Tongue (tissue), 2 donors: ENCODE measurements around the gene PDE3B. TPM values are rescaled to one million over a fixed set of nuclear protein-coding genes. Genes with fewer than 3 reads are reported as not detected.
"Not testable (repeated sequence)": the region's sequence is repeated elsewhere in the genome, so short reads cannot be mapped to it uniquely, and the experiment has no call there.

Experiments
- DNase-seq: peaks from one replicate; pipeline ENCODE4 v3.0.0-alpha.2; 2015
- total RNA-seq: library from RNA; depleted of rRNA; stranded (reverse); fragments of >200 nt; gene quantifications from one replicate; pipeline ENCODE4 v1.2.3, GENCODE V29; 2014

The PDE3B gene
- total RNA-seq, 1 donor from 2014 or later: 14.8 TPM

- no peak for DNase-seq
Observed at GRCh38 chr11:14641801-14642200, 1.8 kb upstream of the PDE3B start.

GRCh38 chr11:14642453-14642852 is 1.2 kb upstream of the PDE3B start:
- DNase-seq: no peak

GRCh38 chr11:14642873-14643696 is 519 bp upstream of the PDE3B start:
- peak; percentile 3 for DNase-seq

- peak; percentile 63 for DNase-seq
Observed at GRCh38 chr11:14644226-14645014, 816 bp downstream of the PDE3B start.

GRCh38 chr11:14645015-14645912 is 1.7 kb downstream of the PDE3B start:
- DNase-seq: peak; percentile 38

- DNase-seq: peak; percentile 32
Observed at GRCh38 chr11:14645985-14646900, 2.6 kb downstream of the PDE3B start.

- no peak for DNase-seq
Observed at GRCh38 chr11:14650064-14650463, 6.5 kb downstream of the PDE3B start.

- DNase-seq: no peak
Observed at GRCh38 chr11:14653090-14653489, 9.5 kb downstream of the PDE3B start.

- DNase-seq: no peak
Observed at GRCh38 chr11:14655435-14655834, 11.8 kb downstream of the PDE3B start.

GRCh38 chr11:14656536-14657457 is 13.2 kb downstream of the PDE3B start:
- DNase-seq: no peak

GRCh38 chr11:14657841-14658240 is 14.2 kb downstream of the PDE3B start:
- DNase-seq: no peak

GRCh38 chr11:14664926-14665325 is 21.3 kb downstream of the PDE3B start:
- DNase-seq: not testable (repeated sequence)

GRCh38 chr11:14667329-14667728 is 23.7 kb downstream of the PDE3B start:
- not testable (repeated sequence) for DNase-seq

- DNase-seq: no peak
Observed at GRCh38 chr11:14668731-14669301, 25.2 kb downstream of the PDE3B start.

GRCh38 chr11:14669499-14669898 is 25.9 kb downstream of the PDE3B start:
- no peak for DNase-seq

GRCh38 chr11:14669958-14670357 is 26.4 kb downstream of the PDE3B start:
- DNase-seq: no peak

GRCh38 chr11:14672635-14673034 is 29.0 kb downstream of the PDE3B start:
- no peak for DNase-seq

- no peak for DNase-seq
Observed at GRCh38 chr11:14673421-14673820, 29.8 kb downstream of the PDE3B start.

GRCh38 chr11:14673824-14674405 is 30.3 kb downstream of the PDE3B start:
- DNase-seq: no peak
